HCT116 (cell line): ENCODE data around the gene AGPAT3. TPM values are rescaled to one million over a fixed set of nuclear protein-coding genes. Genes with fewer than 3 reads are reported as not detected.

Experiments used
- ATAC-seq: fragments of 200-7000 bp; cut with Tn5 transposase; 2 replicates; pipeline ENCODE4 v1.9.1; 2020; ENCODE audit warnings: mild to moderate bottlenecking, moderate library complexity
- BruUV-seq: library from RNA; stranded (reverse); fragments of 400-500 nt; replicated peaks from 2 replicates; lab custom pipeline; 2021; lab: Mats Ljungman, UMichigan
- CTCF ChIA-PET: fragments of 300-600 bp; sonication (Branson Sonifier 250); formaldehyde crosslinking; loops from one replicate; lab custom pipeline; 2021; ENCODE audit warnings: antibody characterized with exemption; lab: Charles Lee
- POLR2A ChIA-PET: fragments of 300-600, 350-600 bp; sonication (Branson Sonifier 250); formaldehyde crosslinking; loops from one replicate; lab custom pipeline; 2021; ENCODE audit warnings: antibody characterized with exemption; lab: Charles Lee
- RAD21 ChIA-PET, 2 experiments: fragments of 300-600 bp; sonication (Branson Sonifier 250); formaldehyde crosslinking; loops; one replicate each; lab custom pipeline; 2023; ENCODE audit warnings: low total read pairs in 2 of 2; ENCODE audit not compliant: uncharacterized antibody in 2 of 2, unreplicated experiment in 2 of 2, low non-redundant PET in 1 of 2; lab: Charles Lee
- DNase-seq: peaks from one replicate; pipeline ENCODE4 v3.0.0-alpha.2; 2010; ENCODE audit warnings: low read depth, low spot score
- H2AFZ ChIP-seq: fragments of 200-600 bp; shearing (Covaris generic), sonication (generic); 2 replicates; pipeline ENCODE4 v1.6.1; 2017; ENCODE audit warnings: low read depth, mixed run types, mixed read lengths, antibody characterized with exemption, low read length; ENCODE audit not compliant: poor library complexity, severe bottlenecking
- H3K27ac ChIP-seq: 2 replicates; pipeline ENCODE4 v1.5.1; 2012; ENCODE audit warnings: low read depth, low read length
- H3K27me3 ChIP-seq: fragments of 200-600 bp; sonication (generic); 2 replicates; pipeline ENCODE4 v1.6.1; 2016; ENCODE audit warnings: mixed run types, low read length, mixed read lengths; ENCODE audit not compliant: insufficient read depth
- H3K36me3 ChIP-seq, 2 experiments: fragments of 200-500 bp in 1 of 2; fragments of 200-600 bp in 1 of 2; sonication (Bioruptor generic) in 1 of 2; sonication (generic) in 1 of 2; 2 replicates each; pipeline versions ENCODE4 v1.5.1 to v1.6.1; 2014 to 2016; ENCODE audit warnings: low read length in 2 of 2, inconsistent platforms in 1 of 2, mixed read lengths in 1 of 2, mixed run types in 1 of 2; ENCODE audit not compliant: insufficient read depth in 2 of 2, control insufficient read depth in 1 of 2
- H3K4me1 ChIP-seq, 2 experiments: fragments of 200-600 bp in 1 of 2; sonication (generic) in 1 of 2; 2 replicates each; pipeline versions ENCODE4 v1.5.1 to v1.6.1; 2012 to 2017; ENCODE audit warnings: low read length in 2 of 2, inconsistent platforms in 1 of 2, mild to moderate bottlenecking in 1 of 2, mixed read lengths in 1 of 2, mixed run types in 1 of 2, moderate library complexity in 1 of 2; ENCODE audit not compliant: insufficient read depth in 2 of 2, control insufficient read depth in 1 of 2
- H3K4me2 ChIP-seq: fragments of 200-600 bp; sonication (generic); 2 replicates; pipeline ENCODE4 v1.6.1; 2017; ENCODE audit warnings: mixed run types, low read length, mixed read lengths
- H3K4me3 ChIP-seq, 2 experiments: fragments of 200-600 bp in 1 of 2; sonication (generic) in 1 of 2; replicated peaks in 1 of 2; 2 replicates each; pipeline ENCODE4 v1.5.1; 2011 to 2016; ENCODE audit warnings: low read length in 2 of 2, control low read depth in 1 of 2, low read depth in 1 of 2, mild to moderate bottlenecking in 1 of 2, mixed read lengths in 1 of 2, mixed run types in 1 of 2
- H3K79me2 ChIP-seq: fragments of 200-600 bp; sonication (generic); 2 replicates; pipeline ENCODE4 v1.6.1; 2017; ENCODE audit warnings: mild to moderate bottlenecking, mixed run types, low read length, moderate library complexity, mixed read lengths; ENCODE audit not compliant: insufficient read depth
- H3K9ac ChIP-seq: fragments of 200-600 bp; sonication (generic); 2 replicates; pipeline ENCODE4 v1.6.1; 2016; ENCODE audit warnings: low read length, mixed read lengths
- H3K9me2 ChIP-seq: fragments of 200-600 bp; sonication (generic), shearing (Covaris generic); 2 replicates; pipeline ENCODE4 v1.6.1; 2017; ENCODE audit warnings: mixed run types, mild to moderate bottlenecking, moderate library complexity; ENCODE audit not compliant: insufficient read depth
- H3K9me3 ChIP-seq, 2 experiments: fragments of 200-500 bp in 1 of 2; fragments of 200-600 bp in 1 of 2; sonication (Bioruptor generic) in 1 of 2; sonication (generic) in 1 of 2; 2 replicates each; pipeline ENCODE4 v1.6.1; 2014 to 2017; ENCODE audit warnings: low read length in 2 of 2, mixed read lengths in 2 of 2, inconsistent platforms in 1 of 2, low read depth in 1 of 2, mild to moderate bottlenecking in 1 of 2, mixed run types in 1 of 2, moderate library complexity in 1 of 2; ENCODE audit not compliant: control insufficient read depth in 1 of 2, insufficient read depth in 1 of 2
- H4K20me1 ChIP-seq: fragments of 200-600 bp; sonication (generic), shearing (Covaris generic); 2 replicates; pipeline ENCODE4 v1.6.1; 2017; ENCODE audit warnings: mixed run types, mild to moderate bottlenecking, moderate library complexity; ENCODE audit not compliant: insufficient read depth
- ATF3 ChIP-seq: IDR thresholded peaks from 2 replicates; pipeline ENCODE4 v1.6.1; 2012
- CEBPB ChIP-seq: IDR thresholded peaks from 2 replicates; pipeline ENCODE4 v1.6.1; 2012; ENCODE audit warnings: low read depth
- EGR1 ChIP-seq: IDR thresholded peaks from 2 replicates; pipeline ENCODE4 v1.6.1; 2012; ENCODE audit warnings: low read depth
- JUND ChIP-seq: IDR thresholded peaks from 2 replicates; pipeline ENCODE4 v1.6.1; 2012
- POLR2A ChIP-seq: IDR thresholded peaks from 2 replicates; pipeline ENCODE4 v1.7.0; 2011; ENCODE audit warnings: borderline replicate concordance; ENCODE audit not compliant: insufficient read depth, insufficient read length; ENCODE audit errors: extremely low read depth
- POLR2AphosphoS5 ChIP-seq: IDR thresholded peaks from 2 replicates; pipeline ENCODE4 v1.6.1; 2011; ENCODE audit warnings: mild to moderate bottlenecking, low read depth, low read length, moderate library complexity
- REST ChIP-seq: IDR thresholded peaks from 2 replicates; pipeline ENCODE4 v1.6.1; 2012; ENCODE audit warnings: low read depth
- SIN3A ChIP-seq: IDR thresholded peaks from 2 replicates; pipeline ENCODE4 v1.6.1; 2012; ENCODE audit warnings: low read depth
- SP1 ChIP-seq: IDR thresholded peaks from 2 replicates; pipeline ENCODE4 v1.6.1; 2012; ENCODE audit warnings: low read depth
- SRF ChIP-seq: IDR thresholded peaks from 2 replicates; pipeline ENCODE4 v1.6.1; 2012; ENCODE audit warnings: low read depth
- TCF7L2 ChIP-seq: IDR thresholded peaks from 2 replicates; pipeline ENCODE4 v1.7.0; 2011; ENCODE audit warnings: borderline replicate concordance, inconsistent platforms; ENCODE audit not compliant: insufficient read depth, insufficient read length; ENCODE audit errors: extremely low read depth
- YY1 ChIP-seq: IDR thresholded peaks from 2 replicates; pipeline ENCODE4 v1.6.1; 2011; ENCODE audit warnings: low read length, low read depth, moderate library complexity, mild to moderate bottlenecking; ENCODE audit not compliant: insufficient replicate concordance; ENCODE audit errors: extremely low read depth
- ZFX ChIP-seq: fragments of 450-650 bp; IDR thresholded peaks from 2 replicates; pipeline ENCODE4 v1.6.1; 2017
- ZNF274 ChIP-seq: fragments of 200-500 bp; sonication (Bioruptor generic); IDR thresholded peaks from 2 replicates; pipeline ENCODE4 v1.6.1; 2014; ENCODE audit warnings: mild to moderate bottlenecking, low read depth, low read length, inconsistent platforms
- intact Hi-C: fragments of 100-400 bp; cut with micrococcal nuclease; formaldehyde crosslinking; loops from 2 replicates; pipeline ENCODE4 v1.10.0; 2022
- total RNA-seq: library from RNA; stranded (reverse); gene quantifications from one replicate; pipeline ENCODE4 v1.2.1, GENCODE V29; 2021; ENCODE audit not compliant: unreplicated experiment

AGPAT3 gene
- total RNA-seq, 1 experiment from 2014 or later: 54.1 TPM

- intact Hi-C loops: loop anchor here (10.0 kb wide), 1 partner anchor 60 kb away; no protein-coding TSS in a partner anchor
- DNase-seq: no peak
- H3K4me1 ChIP-seq: no peaks in the 10 kb centered on the region
- BruUV-seq: no TSS peak
- no peak overlapping the region for H3K4me2 ChIP-seq
- CTCF ChIA-PET: no interaction called here
- H2AFZ ChIP-seq: no peak overlapping the region
- no peaks in the 10 kb centered on the region for H3K9me3 ChIP-seq
- H3K9me2 ChIP-seq: no peaks in the 10 kb centered on the region
- RAD21 ChIA-PET: no interaction called here
- TF ChIP-seq POLR2A (no peak), ATF3 (no peak), SRF (no peak), CEBPB (no peak), TCF7L2 (no peak), YY1 (no peak), REST (no peak), EGR1 (no peak), ZFX (no peak), JUND (no peak), SP1 (no peak), POLR2AphosphoS5 (no peak), SIN3A (no peak), ZNF274 (no peak)
- no peaks in the 10 kb centered on the region for H3K36me3 ChIP-seq
- ATAC-seq: no peak
- 0 out of 2 replicates have a peak, but pooled peaks cover 4% of the 10 kb centered on the region for H3K79me2 ChIP-seq
- H3K27ac ChIP-seq: no peak overlapping the region
- H3K27me3 ChIP-seq: no peaks in the 10 kb centered on the region
- H4K20me1 ChIP-seq: no peaks in the 10 kb centered on the region
- no peak overlapping the region for H3K4me3 ChIP-seq
- H3K9ac ChIP-seq: no peak overlapping the region
- POLR2A ChIA-PET: no interaction called here
These were observed 79.7 kb downstream of the AGPAT3 start for GRCh38 chr21:43944757-43945156.
